ENCODE results near the gene CPLX3.

Gene CPLX3

GRCh38 chr15:74870436-74871215, 44.2 kb downstream of the CPLX3 start:
- DNase-seq (ENCODE audit: low read depth, low spot score), result no peak

- no peak for DNase-seq (ENCODE audit: low read depth, low spot score)
Measured at GRCh38 chr15:74872702-74873035, 46.2 kb downstream of the CPLX3 start.

- DNase-seq (ENCODE audit: low read depth, low spot score), result peak; percentile 78
Measured at GRCh38 chr15:74873036-74873755, 46.8 kb downstream of the CPLX3 start, which contains the start of gene SCAMP2. Gene SCAMP2, minus strand, starts transcription at chr15:74873365. Its CDS starts 110 bp downstream, at chr15:74873255.

- no peak for DNase-seq (ENCODE audit: low read depth, low spot score)
Measured at GRCh38 chr15:74873756-74874424, 47.5 kb downstream of the CPLX3 start.

- DNase-seq (ENCODE audit: low read depth, low spot score), result no peak
Measured at GRCh38 chr15:74878273-74878672, 51.8 kb downstream of the CPLX3 start.
